Measurements from ENCODE around the gene RPTOR. TPM values are rescaled to one million over a fixed set of nuclear protein-coding genes. Genes with fewer than 3 reads are reported as not detected.

The RPTOR gene
- total RNA-seq, 3 donors from 2014 or later, result 21.4 to 27.5 (median 23.6) TPM

DNA sequence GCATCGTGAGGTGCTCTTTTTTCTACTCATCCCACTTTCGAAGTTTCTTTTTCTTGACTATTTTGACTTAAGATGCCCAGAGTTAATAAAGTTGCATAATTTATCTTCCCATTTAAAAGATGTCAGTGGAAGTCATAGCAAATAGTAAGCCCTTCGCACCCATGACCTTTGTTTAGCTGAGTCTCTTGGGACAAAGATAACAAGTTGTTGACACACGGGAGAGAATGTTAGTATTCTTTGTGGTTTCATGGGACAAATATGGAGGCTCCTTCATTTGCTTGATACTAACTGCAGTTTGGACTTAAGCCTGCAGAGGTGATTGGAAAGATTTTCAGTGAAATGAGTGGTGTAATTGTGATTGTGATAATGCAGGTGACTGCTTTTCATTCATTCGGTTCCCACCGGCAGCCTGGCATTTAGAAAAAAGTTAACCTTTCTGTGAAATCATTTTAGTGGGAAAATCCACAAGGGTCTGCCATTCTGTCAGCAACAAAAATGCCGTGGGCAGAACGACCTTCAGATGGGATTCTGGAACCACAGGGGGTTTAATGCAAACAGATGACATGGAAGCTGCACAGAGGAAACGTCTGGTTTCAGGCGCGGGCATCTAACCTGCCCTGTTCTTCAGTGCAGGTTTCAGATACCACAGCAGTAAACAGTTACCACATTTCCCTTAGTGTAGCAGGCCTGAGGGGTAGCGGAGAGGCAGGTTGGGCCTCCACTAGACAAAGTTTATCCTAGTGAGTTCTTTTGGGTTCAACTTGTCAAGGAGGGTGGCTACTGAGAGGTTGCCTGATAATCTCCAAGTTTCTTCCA is 123.0 kb downstream of the RPTOR start:
- Histone ChIP-seq H3K27me3 (no peaks in the 10 kb centered on the region), H3K4me3 (no peak overlapping the region), H3K9me3 (no peaks in the 10 kb centered on the region), H3K27ac (no peak overlapping the region), H3K36me3 (no peaks in the 10 kb centered on the region), H3K4me1 (no peaks in the 10 kb centered on the region)
- TF ChIP-seq POLR2A (IDR thresholded peaks at IDR 0.05), result no peak
- TF ChIP-seq, protein P1, sequence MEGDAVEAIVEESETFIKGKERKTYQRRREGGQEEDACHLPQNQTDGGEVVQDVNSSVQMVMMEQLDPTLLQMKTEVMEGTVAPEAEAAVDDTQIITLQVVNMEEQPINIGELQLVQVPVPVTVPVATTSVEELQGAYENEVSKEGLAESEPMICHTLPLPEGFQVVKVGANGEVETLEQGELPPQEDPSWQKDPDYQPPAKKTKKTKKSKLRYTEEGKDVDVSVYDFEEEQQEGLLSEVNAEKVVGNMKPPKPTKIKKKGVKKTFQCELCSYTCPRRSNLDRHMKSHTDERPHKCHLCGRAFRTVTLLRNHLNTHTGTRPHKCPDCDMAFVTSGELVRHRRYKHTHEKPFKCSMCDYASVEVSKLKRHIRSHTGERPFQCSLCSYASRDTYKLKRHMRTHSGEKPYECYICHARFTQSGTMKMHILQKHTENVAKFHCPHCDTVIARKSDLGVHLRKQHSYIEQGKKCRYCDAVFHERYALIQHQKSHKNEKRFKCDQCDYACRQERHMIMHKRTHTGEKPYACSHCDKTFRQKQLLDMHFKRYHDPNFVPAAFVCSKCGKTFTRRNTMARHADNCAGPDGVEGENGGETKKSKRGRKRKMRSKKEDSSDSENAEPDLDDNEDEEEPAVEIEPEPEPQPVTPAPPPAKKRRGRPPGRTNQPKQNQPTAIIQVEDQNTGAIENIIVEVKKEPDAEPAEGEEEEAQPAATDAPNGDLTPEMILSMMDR (IDR thresholded peaks at IDR 0.05), result no peak
- no peak for TF ChIP-seq POLR2AphosphoS5 (IDR thresholded peaks at IDR 0.05)
- intact Hi-C loops (cut with DNase I; ENCODE audit: low total_unique reads), result no loop called here
- DNase-seq (ENCODE audit: low spot score in 2 of 2), result no peak

DNA sequence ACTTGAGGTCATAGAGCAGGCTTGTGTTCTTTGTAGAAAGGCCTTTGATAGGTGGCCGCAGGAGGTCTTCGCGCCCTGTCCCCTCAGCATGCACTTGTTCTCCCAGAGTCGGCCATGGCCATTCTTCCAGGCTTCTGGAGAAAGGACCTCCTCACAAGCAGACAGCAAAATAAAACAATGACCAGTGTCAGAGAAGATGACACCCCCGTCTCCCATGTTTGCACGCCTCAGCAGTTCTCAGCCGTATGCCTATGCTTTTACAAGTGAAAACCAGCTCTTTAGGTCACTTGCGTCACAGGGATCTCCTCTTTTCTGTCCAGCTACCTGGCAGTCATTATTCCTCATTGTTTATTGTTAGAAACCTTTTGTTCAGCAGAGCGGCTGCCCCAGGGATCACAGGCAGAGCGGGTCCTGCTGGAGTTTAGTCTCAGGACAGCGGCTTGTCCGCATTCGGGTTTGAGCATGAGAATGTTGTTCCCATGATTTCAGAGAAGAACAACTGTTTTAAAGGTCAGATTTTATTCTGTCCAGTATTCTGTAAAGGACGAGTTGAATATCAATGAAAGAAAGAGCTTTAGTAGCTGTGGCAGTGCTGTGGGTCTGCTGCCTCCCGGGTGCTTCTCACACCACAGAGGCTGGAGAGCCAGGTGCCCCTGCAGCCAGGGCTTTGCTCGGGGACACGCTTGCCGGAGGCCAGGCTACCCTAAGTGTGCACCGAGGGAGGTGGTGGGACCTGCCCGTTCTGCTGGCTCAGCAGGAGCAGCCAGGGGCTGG is 123.9 kb downstream of the RPTOR start:
- Histone ChIP-seq H3K36me3 (no peaks in the 10 kb centered on the region), H3K4me1 (no peaks in the 10 kb centered on the region), H3K27ac (no peak overlapping the region), H3K9me3 (no peaks in the 10 kb centered on the region), H3K27me3 (no peaks in the 10 kb centered on the region), H3K4me3 (no peak overlapping the region)
- TF ChIP-seq POLR2AphosphoS5 (IDR thresholded peaks at IDR 0.05) (no peak), POLR2A (IDR thresholded peaks at IDR 0.05) (no peak)
- TF ChIP-seq, protein P1 (IDR thresholded peaks at IDR 0.05), result no peak
- intact Hi-C loops (cut with DNase I; ENCODE audit: low total_unique reads), result no loop called here
- DNase-seq (ENCODE audit: low spot score in 2 of 2), result no peak

DNA sequence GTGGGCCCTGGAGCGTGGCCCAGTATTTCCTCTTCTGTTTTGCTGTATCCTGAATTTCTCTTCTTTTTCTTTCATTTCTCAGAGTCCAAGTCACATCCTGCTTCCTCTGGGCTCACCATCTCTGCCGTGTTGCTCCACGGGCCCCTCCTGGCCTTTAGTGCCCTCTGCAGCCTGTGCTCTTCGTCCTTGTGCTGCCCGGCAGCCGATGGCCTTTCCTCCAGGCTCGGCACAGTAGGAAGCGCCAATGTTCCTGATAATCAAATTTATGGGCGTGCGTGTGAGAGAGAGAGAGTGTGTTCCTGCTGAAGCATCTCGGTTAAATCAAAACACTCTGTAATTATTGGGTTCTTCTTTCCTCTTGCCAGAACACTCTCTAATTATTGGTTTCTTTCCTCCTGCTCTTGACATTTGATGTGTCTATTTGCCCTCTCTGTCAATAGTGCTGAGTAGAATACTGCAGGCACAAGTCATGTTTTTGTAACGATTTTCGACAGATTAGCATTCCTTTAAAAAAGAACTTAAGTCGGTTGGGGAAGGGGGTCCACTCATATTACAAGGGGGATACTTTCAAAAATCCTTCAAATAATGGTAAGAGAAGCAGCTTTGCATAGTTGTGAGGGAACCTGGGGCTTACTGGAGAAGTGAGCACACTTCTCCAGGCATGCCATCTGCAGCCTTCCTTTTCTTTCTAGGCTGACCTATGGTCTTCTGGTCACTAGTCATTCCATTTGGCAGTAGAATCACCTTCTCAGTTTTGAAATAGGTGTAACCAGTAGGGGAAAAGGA is 126.6 kb downstream of the RPTOR start:
- Histone ChIP-seq H3K9me3 (no peaks in the 10 kb centered on the region), H3K27ac (no peak overlapping the region), H3K4me1 (no peaks in the 10 kb centered on the region), H3K4me3 (no peak overlapping the region), H3K27me3 (no peaks in the 10 kb centered on the region), H3K36me3 (no peaks in the 10 kb centered on the region)
- no peak for DNase-seq (ENCODE audit: low spot score in 2 of 2)
- TF ChIP-seq POLR2A (IDR thresholded peaks at IDR 0.05), result no peak
- TF ChIP-seq, protein P1 (IDR thresholded peaks at IDR 0.05), result no peak
- TF ChIP-seq POLR2AphosphoS5 (IDR thresholded peaks at IDR 0.05), result no peak
- intact Hi-C loops (cut with DNase I; ENCODE audit: low total_unique reads), result no loop called here

DNA sequence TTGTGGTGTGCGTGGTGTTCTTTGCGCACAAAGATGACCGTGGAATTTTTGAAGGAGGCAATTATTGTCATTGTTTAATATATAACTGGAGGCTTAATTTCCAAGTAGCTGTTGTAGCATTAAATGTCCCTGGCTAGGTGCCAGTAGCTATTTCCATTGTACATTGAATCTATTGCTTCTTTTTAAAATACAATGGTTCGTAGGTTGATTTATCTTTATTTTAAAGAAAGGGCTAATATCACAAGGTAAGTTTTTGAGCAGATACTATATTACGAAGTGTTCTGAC is 127.1 kb downstream of the RPTOR start:
- intact Hi-C loops (cut with DNase I; ENCODE audit: low total_unique reads), result no loop called here
- TF ChIP-seq, protein P1 (IDR thresholded peaks at IDR 0.05), result no peak
- TF ChIP-seq POLR2A (IDR thresholded peaks at IDR 0.05), result no peak
- no peak for TF ChIP-seq POLR2AphosphoS5 (IDR thresholded peaks at IDR 0.05)
- no peaks in the 10 kb centered on the region for H3K36me3 ChIP-seq
- no peaks in the 10 kb centered on the region for H3K4me1 ChIP-seq
- H3K4me3 ChIP-seq, result no peak overlapping the region
- H3K9me3 ChIP-seq, result no peaks in the 10 kb centered on the region
- DNase-seq (ENCODE audit: low spot score in 2 of 2), result no peak
- H3K27ac ChIP-seq, result no peak overlapping the region
- no peaks in the 10 kb centered on the region for H3K27me3 ChIP-seq
